Midbrain (tissue), 1 donor: ENCODE results near the gene ZBTB21.

ENCODE experiments used
- DNase-seq: peaks from one replicate; lab custom pipeline; 2025; lab: John Stamatoyannopoulos, UW

The ZBTB21 gene

DNA sequence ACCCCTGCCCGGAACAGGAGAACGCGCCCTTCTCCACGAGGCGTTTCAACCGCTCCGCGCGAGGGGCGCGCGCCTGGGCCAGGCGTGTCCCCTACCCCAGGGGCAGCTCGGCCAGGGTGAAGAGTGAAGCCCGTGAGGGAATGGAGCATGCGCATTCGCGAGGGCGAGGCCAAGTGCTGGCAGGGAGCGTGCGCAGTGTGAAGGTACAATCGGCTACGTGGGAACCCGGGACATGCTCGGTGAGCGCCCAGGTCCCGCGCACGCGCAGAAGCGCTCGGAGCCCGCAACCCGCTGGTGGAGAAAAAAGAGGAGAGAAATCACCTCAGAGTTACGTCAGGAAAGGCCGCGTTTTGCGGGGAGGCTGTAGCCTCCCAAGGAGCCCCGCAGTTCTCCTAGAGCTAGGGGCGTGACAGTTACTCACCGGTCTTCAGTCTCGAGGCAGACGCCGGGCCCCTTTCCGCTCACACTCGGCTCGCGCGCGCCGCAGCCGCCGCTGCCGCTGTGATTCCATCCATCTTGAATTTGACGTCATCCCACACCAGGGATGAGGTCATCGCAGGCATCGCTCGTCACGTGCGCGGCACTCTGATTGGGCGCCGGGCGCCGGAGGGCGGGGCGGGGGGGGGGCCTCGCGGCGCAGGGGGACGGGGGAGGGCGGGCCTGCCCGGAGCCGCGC lies at the start of gene ZBTB21:
ZBTB21 (minus strand) TSS at position 530 of the 676 bp plus-strand sequence. CDS start 16,265 bp downstream, outside the sequence.
- peak; percentile 96 for DNase-seq

DNA sequence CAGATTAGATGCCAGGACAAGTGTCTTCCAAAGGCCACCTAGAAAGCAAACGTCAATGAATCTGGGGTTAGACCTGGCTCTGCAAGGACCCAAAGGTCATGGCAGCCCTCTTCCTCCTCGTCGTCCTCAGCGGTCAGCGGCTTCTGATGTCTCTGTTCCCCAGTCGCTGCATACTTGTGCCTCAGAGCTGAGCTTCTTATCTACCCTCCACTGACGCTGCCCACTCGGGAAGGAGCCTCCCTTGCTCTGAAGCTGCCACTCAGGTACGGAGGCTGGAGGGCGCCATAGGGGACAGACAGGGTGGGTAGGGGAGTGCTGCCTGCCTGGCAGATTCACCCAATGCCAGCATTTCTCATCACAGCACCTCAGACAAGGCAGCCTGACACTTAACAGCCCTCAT lies 49.6 kb upstream of the ZBTB21 start:
- no peak for DNase-seq

DNA sequence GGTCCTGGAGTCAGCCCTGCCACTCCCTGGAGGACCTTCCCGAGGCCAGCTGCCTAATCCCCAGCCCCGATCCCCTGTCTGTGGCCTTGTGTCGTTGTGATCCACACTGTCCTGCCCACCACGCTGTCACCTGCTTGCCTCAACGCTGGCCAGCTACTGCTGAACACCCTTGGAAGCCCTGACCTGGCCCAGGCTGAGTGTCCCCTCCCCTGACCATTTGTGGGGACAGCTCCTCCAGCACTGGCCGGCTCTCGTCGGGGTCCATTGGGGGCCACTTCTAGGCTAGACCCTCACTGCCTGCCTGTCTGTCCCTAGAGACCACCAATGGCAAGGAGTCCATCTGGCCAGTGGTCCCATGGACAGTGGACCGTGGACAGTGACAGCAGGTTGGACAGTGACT lies 49.0 kb upstream of the ZBTB21 start:
- no peak for DNase-seq

DNA sequence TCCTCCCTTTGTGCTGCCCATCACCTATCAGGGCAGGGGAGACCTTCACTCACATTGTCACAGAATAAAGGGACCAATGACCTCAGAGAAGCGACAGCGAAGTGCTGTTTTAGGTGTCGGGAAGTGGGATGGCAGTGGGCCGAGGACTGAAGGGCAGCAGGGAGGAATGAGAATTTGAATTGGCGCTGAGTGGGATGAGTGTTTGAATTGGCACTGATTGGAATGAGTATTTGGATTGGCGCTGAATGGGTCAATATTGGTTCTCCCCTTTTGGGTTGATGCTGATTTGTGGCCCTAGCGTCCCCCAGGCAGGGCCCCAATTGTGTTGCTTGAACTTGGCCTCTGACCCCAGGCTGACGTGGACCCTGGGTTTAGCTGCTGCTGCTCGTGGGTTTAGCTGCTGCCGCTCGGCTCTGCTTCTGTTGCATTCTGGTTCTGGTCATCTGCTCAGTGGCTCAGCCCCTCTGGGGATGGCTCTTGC lies 48.5 kb upstream of the ZBTB21 start:
- no peak for DNase-seq

DNA sequence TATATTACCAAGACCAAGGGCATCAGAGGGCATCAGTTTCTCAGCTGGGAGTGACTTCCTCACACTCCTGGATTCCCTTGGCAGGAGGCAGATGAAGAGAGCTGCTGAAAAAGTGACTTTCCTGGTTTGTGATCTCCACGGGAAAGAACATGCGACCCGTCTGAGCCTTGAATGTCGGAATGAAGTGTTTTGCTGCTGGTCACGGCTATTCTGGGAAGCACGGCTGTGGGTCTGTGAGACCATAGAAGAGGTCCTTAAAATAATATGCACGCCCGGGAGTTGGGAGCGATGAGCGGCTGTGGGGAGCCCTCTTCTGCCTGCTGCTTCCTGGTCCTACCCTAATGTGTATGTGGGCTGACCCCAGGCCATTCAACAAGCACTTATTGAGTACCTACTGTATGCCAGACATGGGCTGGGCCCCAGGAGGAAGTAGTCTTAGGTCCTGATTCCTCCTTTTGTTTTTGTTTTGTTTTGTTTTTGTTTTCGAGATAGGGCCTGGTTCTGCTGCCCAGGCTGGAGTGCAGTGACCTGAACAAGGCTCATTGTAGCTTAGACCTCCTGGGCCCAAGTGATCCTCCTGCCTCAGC lies 47.8 kb upstream of the ZBTB21 start:
- DNase-seq, result no peak

DNA sequence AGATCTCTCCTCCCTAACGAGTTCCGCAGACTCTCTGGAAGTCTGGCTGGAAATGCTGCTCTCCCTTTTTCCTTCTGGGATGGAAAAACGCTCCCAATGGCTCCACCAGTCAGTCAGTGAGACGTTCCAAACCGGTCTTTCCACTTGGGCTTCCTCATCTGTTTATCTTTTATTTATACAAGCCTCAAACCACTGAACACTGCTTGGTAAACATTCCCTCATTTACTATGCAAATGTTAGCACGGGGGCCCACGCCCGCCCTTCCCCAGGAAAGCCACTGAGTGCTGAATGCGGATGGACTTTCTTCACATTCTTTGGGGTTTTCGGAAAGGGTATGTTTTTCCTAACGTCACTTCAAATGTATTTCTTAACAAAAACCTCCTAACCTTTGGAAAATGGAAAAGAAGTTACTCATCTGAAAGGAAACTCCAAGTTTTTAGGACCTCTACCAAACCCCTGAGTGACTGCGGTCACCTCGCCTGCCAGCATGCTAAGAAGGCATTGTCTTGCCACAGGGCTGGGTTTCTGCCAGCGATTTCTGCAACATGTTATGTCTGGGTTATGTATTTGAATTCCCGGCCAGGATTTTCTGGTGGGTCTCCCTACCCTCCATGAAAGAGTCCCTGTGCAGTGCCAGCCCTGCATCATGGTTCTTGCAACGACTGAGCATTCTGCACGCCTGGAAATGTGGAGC lies 47.0 kb upstream of the ZBTB21 start:
- no peak for DNase-seq

DNA sequence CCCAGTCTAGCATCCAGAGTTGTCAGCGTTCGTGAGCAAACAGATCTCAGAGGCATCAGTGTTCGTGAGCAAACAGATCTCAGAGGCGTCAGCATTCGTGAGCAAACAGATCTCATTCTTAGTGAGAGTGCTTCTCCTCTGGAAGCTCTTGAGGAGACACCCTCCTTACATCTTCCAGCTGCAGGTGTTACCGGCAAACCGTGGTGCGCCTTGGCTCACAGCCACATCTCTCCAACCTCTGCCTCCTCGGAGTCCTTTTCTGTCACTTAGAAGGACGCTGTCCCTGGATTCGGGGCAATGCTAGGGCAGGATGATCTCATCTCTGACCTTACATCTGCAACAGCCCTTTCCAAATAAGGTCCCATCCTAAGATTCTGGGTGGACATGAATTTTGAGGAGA lies 46.3 kb upstream of the ZBTB21 start:
- no peak for DNase-seq

DNA sequence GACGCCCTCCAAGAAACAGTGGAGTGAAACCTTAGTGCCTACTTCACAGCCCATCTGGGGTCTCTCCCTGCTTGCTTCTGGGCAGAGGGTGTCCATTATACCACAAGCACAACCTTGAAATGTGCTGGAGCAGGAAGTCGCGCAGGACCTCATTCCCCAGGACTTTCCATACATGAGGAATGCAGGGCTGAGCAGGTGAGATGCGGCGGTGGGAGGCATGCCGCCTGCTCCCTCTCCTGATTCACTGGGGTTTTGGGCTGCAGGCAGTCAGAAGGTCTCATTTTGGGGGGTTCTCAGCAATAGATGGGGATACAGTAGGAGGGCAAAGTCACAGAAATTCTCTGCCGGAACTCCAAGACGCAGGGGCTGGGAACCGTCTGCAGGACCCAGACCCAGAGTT lies 45.3 kb upstream of the ZBTB21 start:
- DNase-seq, result no peak

DNA sequence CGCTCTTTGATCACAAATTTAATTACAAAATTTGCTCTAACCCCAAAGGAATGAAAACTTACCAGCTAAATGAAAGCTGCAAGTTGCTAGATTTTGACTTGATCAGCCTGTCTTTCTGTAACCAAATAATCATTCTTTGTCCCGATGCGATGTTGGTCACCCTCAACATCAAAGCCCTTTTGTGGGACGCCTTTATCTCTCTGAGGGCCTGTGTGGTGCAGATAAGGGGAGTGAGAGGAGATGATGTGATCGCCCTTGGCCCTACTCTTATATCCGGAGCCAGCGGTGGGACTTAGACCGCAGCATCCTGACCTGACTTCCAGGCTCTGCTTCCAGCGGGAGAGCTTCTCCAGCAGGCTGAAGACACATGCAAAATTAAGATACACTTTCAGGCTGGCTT lies 41.6 kb upstream of the ZBTB21 start:
- no peak for DNase-seq

DNA sequence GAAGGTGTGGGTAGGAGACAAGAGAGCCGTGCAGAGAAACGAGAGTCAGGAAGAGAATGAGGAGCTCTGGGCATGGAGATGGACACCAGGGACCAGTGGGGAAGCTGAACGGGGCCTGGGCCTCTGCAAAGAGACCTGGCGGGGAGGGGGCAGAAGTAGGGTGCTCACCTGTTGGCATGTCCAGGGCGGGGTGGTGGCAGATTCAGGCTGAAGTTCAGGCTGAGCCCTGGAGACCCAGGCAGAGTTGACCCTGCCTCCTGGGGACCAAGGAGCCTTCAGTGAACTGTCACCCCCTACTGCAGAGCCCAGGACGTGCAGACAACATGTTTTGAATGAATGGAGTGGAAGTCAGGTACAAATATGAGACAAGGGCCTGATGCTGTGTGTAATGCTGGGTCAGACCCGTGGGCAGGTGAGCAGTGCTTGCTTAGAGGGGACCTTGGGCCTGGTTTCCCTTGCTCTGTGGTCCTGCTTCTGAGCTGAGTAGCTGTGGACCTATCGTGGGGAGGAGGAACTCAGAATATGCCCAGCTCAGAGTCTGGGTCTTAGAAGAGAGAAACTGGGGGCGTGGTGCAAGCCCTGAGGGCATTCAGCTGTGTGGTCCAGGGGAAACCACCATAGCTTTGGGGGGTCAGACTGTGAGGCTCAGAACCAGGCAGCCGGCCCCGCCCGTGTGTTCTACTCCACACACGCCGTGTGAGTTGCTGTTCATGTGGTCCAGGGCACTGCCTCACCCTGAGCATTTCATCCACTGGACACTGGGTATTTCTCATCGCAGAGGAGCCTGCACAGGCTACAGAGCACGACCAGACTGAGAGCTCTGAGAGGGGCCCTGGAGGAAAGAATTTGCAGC lies 39.6 kb upstream of the ZBTB21 start:
- DNase-seq, result no peak

DNA sequence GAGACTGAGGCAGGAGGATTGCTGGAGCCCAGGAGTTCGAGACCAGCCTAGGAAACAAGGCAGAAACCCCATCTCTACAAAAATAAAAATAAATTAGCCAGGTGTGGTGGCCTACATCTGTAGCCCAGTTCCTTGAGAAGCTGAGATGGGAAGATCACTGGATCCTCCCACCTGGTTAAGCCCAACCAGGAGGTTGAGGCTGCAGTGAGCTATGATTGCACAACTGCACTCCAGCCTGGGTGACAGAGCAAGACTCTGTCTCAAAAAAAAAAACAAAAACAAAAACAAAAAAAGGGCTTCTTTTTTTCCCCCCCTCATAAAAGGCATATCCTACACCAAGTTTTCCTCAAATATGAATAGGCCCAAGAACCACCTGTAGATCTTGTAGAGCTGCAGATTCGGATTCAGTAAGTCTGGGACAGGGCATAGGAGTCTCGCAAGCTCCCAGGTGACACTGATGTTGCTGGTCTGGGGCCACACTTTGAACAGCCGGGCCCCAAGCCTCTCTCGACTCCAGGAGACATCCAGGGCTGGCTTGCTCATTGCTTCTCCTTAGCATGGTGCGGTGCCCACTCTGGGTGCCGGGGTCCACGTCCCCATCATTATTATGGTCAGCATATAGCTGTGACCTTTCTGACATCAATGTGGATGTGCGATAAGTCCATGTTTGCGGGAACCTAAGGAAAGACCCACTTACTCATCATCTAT lies 38.9 kb upstream of the ZBTB21 start:
- DNase-seq, result no peak

DNA sequence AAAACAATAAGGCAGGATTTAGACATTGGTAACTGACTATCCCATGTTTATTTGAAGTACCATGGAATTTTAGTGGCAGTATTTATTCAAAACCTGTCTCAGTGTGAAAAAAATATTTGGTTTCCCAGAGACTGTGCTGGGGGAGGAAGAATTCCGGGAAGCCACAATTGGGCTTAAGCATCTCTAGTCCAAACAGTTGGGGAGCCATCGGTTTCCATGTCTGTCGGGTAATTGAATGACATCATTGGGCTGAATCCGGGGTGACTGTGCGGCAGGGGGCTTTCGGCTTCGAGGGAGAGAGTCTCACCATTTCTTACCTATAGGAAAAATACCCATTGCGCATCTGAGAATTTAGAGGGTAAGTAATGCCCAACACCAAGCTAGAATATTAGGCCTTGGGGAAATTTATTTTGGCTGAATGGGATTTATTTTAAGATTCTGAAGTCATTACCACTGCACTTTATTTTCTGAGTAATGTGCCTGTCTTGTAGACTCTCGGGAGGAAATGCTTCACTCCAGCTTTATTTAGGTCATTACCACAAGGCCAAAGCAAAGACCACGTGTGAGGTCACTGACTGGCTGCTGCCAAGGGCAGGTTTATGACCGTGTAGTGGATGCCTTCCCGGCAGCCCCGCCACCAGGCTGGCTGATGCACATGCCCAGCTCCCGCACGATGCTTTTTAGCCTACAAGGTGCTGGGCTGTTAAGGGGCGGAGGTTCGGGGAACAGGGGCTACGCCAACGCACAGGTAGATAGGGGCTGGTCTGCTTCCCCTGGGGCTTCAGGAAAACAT lies 37.9 kb upstream of the ZBTB21 start:
- peak; percentile 48 for DNase-seq

DNA sequence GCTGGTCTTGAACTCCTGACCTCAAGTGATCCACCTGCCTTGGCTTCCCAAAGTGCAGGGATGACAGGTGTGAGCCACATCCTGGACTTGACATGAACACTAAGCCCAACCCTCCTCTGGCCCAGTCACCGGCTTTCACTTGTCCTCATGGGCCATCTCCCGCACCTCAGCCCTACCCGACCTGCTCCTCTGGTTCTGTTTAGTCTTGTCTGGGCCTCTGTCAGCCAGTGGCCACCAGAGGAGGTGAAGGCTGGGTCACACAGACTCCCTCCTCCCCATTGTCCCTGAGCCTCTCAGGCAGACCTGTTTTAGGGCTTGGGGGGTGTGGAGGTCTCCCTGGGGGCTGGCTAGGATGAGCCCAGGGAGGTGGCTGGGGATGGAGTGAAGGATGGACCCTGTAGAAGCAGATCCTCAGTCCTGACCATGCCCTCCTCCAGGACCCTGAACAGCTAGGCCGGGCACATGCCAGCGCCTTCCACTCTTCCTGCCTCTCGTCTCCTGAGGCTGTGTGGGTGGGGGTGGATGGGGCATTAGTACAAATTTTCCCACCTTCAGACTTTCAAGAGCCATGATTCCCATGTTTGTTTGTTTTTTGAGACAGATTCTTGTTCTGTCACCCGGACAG lies 34.8 kb upstream of the ZBTB21 start:
- no peak for DNase-seq

DNA sequence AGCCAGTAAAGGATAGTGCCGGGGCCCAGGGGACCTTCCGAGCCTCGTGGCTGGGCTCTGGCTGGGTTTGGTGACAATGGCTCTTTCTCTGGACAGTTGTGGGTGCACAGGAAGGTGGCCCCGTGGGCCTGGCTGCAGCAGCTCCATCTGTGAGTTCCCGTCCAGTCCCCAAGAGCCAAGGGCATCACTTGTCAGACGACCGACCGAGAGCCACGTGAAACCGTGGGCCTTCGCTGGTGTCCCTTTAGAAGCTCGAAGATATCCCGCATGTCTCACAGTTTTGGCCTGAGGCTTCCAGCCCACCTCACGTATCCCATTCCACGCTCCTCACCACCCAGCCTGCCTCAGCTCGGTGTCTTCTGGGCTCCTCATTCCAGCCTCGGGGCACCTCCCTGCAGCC lies 33.8 kb upstream of the ZBTB21 start:
- DNase-seq, result no peak

DNA sequence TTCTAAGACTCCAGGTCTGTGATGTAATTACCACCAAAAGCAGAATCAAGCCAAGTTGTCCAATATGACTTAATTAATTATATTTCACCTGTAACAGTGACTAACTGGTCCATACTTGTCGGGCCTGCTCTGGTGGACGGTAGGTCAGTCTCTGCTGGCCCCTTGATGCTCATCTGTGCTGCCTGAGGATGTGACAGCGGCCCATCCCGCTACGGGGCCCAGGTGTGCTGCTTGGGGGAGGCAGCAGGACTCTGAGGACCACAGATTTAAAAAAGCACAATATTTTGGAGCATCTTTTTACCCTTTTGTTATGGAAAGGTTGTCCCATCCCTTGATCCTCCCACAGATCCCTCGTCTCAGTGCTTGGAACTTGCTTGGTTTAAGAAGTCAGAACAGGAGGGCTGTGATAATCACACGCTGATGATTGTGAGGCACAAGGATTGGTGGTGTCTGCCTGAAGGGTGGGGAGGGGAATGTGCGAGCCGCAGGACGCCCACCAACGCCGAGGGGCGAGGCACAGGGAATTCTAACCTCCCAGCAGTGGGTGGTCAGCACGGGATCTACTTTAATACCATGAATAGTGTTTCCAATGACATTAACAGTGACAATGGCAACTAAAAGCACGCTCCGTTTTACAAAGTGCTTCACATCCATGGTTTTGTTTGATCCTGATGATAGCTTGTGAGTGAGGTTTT lies 33.2 kb upstream of the ZBTB21 start:
- no peak for DNase-seq

DNA sequence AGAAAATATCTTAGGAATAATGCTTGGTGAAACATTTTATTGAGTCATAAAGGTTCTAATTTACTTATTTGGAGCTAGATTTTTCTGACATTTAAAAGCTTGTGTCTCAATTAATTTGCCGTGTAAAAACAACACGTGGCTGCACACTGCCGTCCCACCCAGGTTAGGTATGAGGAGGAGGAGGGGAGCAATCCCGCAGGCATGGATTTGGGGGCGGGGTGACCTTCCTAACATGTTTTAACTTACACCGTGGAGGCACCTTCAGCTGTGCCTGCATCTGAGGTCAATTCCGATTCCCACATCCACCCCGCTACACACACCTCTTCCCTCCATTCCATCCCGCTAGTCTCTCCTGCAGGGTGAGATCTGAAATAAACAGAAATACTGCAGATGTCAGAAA lies 32.5 kb upstream of the ZBTB21 start:
- DNase-seq, result no peak

DNA sequence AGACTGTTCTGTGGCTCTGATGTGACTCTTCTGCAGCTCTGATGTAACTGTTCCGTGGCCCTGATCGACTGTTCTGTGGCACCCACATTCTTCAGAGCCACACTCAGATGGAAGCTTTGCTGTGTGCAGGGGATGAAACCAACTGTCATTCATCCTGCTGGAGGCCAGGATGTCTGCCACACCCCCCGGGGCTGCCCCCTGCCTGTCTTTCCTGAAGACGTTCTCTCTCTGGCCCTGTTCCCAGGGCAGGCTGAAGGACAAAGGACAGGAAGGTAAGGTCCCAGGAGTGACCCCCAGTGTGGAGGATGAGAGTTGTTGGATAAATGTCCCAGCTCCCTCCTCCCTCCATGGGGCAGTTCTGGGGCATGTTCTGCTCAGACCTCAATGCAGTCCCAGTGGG lies 31.6 kb upstream of the ZBTB21 start:
- no peak for DNase-seq

DNA sequence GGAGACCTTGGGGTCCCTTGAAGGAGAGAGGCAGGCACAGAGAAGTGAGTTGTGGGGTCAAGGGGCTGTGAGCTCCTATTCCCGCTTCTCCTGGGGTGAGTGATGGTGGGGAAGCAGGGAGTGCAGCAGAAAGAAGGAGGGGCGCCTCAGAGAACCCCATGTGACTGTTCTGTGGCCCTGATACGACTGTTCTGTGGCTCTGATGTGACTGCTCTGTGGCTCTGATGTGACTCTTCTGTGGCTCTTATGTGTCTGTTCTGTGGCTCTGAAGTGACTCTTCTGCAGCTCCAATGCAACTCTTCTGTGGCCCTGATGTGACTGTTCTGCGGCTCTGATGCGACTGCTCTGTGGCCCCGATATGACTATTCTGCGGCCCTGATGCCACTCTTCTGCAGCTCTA lies 31.1 kb upstream of the ZBTB21 start:
- no peak for DNase-seq

DNA sequence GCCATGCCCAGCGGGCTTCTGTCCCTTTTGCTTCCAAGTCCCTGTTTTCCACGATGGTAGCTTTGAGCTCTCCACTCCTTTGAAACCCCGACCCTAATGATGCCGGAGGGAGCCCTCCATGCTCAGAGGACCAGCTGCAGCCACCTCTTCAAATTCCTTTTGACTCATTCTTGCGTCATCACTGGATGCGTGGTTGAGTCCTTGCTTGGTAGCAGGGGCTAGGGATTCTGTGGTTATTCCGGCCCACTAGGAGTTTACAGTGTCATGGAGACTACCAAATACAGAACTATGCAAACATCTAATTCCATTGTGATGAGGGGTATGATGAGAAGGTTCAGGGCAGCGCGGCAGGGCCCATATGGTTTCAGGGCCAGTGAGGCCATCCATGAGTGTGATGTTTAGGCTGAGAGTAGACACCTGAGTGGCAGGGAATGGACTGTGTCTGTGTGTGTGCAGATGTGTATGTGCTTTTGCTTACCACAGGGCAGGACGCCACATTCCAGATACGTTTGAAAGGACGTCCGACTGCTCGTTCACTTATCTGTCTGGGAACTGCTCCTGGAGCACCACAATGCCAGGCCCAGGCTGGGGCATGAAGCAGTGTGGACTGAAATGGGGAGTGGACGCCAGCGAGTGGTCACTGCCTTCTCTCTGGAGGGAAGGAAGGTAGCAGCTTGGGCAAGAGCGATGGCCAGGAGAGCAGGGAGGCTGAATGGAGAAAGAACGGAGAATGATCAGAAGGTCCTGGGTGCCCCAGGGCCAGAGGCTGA lies 30.4 kb upstream of the ZBTB21 start:
- DNase-seq, result no peak
